Esophagus muscularis mucosa (tissue), 4 donors: ENCODE results near the gene SOX1.

Experiments
- CTCF ChIP-seq, 3 experiments: fragments of 200-600 bp in 2 of 3; fragments of 450-650 bp in 1 of 3; sonication (generic) in 2 of 3; IDR thresholded peaks; one replicate each; pipeline ENCODE4 v1.5.1; 2017 to 2019; ENCODE audit warnings: antibody characterized with exemption in 3 of 3, mild to moderate bottlenecking in 2 of 3, moderate library complexity in 1 of 3
- EP300 ChIP-seq: sonication (generic); formaldehyde crosslinking; IDR thresholded peaks from one replicate; pipeline ENCODE4 v1.6.1; 2017; ENCODE audit warnings: antibody characterized with exemption
- POLR2A ChIP-seq: fragments of 450-650 bp; IDR thresholded peaks from one replicate; pipeline ENCODE4 v1.6.1; 2017; ENCODE audit warnings: antibody characterized with exemption, moderate library complexity, mild to moderate bottlenecking, low read depth
- POLR2AphosphoS5 ChIP-seq, 2 donors: sonication (generic); formaldehyde crosslinking; IDR thresholded peaks; one replicate each; pipeline ENCODE4 v1.6.1; 2017; ENCODE audit warnings: antibody characterized with exemption in 2 of 2

DNA sequence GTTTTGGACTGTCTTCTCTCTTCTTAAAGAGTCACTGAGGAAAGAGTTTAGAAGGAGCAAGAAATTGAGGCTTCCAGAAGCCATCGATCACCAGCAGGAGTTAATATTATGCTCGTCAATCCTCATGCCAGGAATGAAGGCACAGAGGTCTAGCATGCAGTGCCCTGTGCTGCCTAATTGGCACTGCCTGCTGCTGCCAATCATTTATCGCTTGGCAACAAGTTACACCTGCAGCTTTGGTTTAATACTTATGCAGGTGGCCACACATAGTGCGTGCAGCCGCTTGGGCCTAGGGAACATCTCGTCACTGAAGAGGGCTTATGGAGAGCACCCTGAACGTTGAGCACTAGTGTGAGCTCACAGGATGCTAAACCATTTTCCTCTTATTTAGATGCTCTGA is 2.7 kb upstream of the SOX1 start:
- no peak for TF ChIP-seq CTCF (IDR thresholded peaks at IDR 0.05)
- no peak for TF ChIP-seq POLR2A
- TF ChIP-seq POLR2AphosphoS5 (IDR thresholded peaks at IDR 0.05), result no peak
- no peak for TF ChIP-seq EP300
